GM18907 (cell line): ENCODE measurements around the gene PLIN3.
A peak's percentile ranks its signal among the peaks of the same experiment; 100 is the strongest.
"Not testable (repeated sequence)": the region's sequence is repeated elsewhere in the genome, so short reads cannot be mapped to it uniquely, and the experiment has no call there.

Source experiments
- ATAC-seq: cut with Tn5 transposase; IDR thresholded peaks from one replicate; pipeline ENCODE4 v1.9.1; 2021; ENCODE audit warnings: mild to moderate bottlenecking, moderate library complexity; ENCODE audit not compliant: unreplicated experiment

The PLIN3 gene

DNA sequence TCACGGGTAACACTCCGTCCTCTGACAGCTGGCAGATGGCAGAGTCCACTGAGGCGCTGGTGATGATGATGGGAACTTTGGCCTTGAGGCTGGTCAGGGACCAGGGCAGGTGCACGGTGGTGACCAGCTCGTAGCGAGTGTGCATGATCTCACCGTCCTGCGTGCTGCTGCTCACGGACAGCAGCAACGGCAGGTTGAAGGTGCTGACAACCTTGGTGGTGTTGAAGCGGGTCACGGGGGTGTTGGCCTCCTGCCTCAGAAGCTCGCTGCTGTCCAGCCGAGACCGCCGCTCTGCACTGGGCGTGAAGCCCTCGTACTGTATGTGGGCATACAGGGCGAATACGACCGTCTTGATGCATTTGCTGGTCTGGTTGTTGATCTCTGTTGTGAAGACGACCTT is 23.6 kb upstream of the PLIN3 start:
- ATAC-seq: no peak

DNA sequence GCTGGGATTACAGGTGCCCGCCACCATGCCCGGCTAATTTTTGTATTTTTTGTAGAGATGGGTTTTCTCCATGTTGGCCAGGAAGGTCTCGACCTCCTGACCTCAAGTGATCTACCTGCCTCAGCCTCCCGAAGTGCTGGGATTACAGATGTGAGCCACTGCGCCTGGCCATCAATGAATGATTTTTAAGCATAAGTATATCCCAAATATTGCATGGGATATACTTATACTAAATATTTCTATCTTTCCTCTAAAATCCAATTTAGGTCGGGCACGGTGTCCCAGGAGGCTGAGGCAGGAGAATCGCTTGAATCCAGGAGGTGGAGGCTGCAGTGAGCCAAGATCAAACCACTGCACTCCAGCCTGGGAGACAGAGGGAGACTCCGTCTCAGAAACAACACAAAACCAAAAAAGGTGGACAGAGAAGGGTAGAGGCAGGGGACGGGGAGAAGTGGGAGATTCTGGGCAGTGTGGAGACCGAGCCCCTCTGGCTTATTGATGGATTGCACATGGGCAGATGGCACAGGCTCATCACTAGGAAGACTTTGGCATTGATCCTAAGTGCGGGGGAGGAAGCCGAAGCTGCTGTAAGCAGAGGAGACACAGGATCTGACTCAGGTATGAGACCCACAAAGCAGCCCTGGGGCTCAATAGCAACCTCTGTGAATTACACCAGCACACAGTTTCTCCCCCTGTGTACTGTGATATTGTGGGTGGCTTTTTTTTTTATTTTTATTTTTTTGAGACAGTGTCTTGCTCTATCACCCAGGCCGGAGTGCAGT is 21.8 kb upstream of the PLIN3 start:
- no peak for ATAC-seq

DNA sequence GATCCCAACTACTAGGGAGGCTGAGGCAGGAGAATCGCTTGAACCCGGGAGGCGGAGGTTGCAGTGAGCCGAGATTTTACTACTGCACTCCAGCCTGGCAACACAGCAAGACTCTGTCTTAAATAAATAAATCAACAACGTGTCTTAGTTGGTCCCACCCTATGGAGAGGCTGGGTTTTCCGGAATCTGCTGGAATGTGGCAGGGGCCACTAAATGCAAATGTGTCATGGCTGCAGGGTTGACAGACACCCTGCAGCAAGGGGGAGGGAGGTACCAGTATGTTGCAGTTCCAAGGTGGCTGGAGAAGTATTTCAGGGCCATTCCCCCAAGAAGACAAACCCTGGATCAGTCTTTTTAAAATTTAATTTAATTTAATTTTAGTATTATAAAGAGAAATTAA is 20.3 kb upstream of the PLIN3 start:
- ATAC-seq: not testable (repeated sequence)

DNA sequence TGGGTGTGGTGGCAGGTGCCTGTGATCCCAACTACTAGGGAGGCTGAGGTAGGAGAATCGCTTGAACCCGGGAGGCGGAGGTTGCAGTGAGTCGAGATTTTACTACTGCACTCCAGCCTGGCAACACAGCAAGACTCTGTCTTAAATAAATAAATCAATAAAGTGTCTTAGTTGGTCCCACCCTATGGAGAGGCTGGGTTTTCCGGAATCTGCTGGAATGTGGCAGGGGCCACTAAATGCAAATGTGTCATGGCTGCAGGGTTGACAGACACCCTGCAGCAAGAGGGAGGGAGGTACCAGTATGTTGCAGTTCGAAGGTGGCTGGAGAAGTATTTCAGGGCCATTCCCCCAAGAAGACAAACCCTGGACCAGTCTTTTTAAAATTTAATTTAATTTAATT is 17.5 kb upstream of the PLIN3 start:
- not testable (repeated sequence) for ATAC-seq

DNA sequence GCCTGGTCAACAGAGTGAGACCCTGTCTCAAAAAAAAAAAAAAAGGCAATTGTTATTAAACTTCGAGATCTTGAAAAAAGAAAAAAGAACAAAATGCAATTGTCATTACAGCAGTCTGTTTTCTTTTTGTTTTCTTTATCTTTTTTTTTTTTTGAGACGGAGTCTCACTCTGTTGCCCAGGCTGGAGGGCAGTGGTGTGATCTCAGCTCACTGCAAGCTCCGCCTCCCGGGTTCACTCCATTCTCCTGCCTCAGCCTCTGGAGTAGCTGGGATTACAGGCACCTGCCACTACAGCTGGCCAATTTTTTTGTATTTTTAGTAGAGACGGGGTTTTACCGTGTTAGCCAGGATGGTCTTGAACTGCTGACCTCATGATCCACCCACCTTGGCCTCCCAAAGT is 15.4 kb upstream of the PLIN3 start:
- ATAC-seq: not testable (repeated sequence)

DNA sequence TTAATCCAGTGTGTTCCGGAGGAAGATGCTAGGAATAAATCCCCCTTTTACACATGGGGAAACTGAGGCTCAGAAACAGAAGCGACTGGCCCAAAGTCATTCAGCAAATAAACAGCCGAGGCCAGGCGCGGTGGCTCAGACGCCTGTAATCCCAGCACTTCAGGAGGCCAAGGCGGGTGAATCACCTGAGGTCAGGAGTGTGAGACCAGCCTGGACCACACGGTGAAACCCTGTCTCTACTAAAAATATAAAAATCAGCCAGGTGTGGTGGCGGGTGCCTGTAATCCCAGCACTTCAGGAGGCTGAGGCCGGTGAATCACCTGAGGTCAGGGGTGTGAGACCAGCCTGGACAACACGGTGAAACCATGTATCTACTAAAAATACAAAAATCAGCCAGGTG is 11.6 kb upstream of the PLIN3 start:
- no peak for ATAC-seq

DNA sequence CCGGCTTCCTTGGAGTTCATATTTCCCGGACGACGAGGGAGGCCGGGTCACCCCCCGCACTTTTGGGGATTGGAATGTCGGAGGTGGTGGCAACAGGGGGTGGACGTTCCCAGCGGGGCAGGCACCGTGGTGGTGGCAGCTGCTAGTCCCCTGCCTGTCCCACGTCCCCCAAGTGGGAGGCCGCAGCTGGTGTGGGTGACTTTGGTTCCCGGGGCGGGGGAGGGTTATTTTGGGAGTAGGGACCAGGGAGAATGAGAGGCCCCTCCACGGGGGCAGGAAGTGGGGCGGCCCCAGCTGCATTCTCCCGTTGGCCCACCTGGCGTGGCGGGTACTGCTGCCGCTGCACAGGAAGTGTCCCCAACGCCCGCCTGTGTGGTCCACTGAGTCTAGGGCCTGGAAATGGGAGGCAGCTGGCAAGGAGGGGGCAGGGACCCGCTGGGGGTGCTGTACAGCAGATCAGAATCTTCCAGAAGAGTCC is 11.1 kb upstream of the PLIN3 start:
- no peak for ATAC-seq

DNA sequence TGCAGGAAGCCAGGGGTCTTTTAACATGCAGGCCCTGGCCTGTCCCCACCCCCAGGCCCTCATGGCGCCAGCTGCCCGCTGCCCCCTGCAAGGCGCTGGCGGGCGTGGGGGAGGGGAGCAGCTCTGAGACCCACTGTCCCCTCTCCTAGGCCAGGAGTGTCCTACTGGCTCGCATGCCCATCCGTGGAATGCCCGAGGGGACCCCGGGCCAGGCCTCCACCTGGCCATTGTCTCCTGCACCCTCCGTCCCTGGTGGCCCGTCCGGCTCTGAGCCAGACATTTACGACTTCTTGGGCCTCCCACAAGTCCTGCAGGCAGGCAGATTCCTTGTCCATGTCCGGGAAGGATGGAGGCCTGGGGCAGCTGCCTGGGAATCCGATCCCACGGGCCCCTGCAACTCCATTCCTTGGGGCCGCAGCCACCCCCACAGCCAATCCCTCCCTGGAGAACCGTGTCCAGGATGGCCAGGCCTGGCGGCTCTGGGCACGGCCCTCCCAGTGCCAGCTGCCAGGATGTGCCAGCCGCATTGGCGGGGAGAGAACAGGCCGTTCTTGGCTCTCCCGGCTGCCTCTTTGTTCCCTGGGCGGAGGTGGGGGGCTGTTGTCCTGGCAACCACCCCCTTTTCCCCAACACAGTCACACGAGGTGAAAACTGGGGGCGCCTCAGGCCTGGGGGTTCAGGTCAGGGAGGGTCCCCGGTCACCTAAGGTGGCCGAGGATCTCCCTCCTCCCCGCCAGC is 10.5 kb upstream of the PLIN3 start:
- ATAC-seq: no peak

DNA sequence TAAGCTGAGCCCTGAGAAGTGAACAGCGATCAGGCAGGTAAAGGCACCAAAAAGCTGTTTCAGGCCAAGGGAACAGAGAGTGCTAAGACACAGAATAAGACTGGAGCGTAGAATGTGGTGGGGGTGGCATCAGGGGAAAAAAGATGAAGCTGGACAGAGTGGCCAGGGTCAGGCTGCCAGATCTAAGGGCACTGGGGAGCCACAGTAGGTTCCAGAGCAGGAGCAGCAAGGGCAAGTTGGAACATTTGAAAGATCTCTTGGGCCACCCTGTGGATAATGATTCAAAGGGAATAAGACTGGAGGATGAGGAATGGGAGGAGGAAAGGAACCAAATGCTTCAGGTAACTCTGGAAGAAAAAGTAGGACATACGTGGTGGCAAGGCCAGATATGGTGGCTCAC is 6.5 kb upstream of the PLIN3 start:
- ATAC-seq: no peak

DNA sequence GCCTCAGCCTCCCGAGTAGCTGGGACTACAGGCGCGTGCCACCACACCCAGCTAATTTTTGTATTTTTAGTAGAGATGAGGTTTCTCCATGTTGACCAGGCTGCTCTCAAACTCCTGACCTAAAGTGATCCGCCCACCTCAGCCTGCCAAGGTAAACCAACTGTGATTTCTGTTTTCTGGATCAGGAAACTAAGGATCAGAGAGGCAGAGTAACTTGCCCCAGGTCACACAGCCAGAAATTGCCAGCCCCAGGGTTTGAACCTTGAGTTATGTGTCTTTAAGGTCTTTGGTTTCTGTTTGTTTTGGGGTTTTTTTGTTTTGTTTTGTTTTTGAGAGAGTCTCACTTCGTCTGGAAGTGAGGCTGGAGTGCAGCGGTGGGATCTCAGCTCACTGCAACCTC is 4.2 kb upstream of the PLIN3 start:
- no peak for ATAC-seq

DNA sequence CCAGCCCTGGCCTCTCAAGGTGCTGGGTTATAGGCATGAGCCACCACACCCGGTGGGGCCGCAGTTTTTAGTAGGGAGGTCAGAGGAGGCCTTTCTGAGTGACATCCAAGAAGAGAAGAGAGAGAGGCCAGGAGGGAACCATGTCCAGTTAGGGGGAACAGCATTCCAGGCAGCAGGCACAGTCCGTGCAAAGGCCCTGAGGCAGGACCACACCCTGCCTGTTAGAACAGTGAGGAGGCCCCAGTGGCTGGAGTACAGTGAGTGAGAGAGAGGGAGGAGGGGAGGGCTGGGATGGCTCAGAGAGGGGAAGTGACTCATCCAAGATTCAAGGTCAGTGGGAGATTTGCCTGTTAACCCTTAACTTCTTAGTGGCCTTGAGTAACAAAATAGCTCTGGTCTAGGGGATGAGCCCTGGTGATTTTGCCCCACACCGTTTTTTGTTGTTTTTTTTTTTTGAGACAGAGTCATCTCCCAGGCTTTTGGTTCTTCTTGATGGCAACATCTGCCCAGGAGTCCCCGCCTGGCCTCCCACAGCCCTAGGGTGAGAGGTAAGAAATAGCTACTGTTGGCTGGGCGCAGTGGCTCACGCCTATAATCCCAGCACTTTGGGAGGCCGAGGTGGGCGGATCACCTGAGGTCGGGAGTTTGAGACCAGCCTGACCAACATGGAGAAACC is 2.7 kb upstream of the PLIN3 start:
- ATAC-seq: no peak

DNA sequence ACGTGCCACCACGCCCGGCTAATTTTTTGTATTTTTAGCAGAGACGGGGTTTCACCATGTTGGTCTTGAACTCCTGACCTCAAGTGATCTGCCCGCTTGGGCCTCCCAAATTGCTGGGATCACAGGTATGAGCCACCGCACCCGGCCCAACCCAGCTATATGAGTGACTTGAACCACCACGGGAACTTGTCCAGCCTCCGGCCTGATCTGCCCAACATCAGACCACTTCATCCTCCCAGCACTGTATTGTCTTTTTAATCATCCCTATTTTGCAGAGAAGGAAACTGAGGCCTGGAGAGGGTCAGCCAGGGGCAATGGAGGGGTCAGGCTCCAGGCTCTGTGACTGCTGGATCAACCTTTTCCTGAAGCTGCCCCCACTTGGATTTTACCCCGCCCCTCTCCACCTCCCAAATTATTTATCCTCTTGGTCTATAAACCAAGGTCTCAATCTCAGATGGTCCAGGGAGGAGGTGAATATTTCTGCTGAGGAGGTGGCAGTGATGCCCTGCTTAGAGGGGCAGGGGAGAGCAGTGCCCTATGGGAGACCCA is 893 bp upstream of the PLIN3 start:
- no peak for ATAC-seq

DNA sequence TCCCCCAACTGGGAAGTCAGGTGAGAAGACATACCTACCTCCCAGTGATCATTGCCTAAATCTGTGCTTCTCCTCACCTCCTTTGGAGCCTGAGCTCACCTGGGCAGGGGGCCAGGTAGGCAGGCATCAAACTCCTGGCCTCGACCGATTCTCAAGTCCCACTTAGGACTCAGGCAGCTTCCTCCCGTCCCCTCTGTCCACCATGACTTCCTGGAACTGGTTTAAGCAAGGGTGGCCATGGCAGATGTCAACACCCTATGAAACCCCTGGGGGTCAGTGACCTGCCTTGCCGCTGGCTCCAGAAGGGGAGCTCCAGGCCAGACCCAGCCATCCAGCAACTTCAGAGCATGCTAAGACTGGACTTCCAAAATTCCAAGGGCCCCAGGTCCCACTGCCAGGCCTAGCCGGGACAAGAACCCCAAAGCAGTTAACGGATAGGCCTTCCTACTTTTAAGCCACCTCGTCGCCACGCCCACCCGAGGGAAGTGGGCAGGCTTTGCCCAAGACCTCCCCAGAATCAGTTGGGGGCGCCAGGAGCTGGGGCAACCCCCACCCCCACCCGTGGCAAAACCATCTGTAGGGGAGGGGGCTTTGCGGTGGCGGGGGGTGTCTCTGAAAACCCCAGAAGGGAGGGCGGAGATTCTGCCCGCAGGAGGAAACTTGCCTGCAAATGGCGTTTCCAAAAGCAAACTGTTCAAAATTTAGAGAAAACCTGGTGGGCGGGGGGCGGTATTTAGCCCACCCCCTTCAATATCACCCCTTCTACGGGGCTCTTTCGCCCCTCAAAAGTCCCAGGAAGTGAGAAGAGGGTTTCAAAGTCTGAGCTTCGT is 657 bp downstream of the PLIN3 start:
- ATAC-seq: no peak

DNA sequence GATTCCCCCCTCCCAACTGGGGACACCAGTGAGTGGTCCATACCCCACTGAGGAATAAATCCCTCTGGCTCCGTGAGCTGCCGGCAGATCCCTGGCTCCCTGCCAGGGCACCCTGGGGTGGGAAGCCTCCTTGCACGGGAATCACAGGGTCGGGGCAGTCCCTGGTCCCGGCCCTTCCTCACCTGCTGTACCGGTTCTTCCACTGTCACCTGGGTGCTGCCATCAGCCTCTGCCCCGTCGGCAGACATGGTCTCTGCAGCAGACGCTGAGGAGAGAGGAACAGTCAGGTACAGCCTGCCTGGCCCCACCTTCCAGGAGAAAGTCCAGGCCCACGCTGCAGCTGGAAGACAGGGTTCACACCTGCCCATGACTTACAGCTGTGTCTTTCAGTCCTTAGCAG is 6.3 kb downstream of the PLIN3 start:
- ATAC-seq: no peak

DNA sequence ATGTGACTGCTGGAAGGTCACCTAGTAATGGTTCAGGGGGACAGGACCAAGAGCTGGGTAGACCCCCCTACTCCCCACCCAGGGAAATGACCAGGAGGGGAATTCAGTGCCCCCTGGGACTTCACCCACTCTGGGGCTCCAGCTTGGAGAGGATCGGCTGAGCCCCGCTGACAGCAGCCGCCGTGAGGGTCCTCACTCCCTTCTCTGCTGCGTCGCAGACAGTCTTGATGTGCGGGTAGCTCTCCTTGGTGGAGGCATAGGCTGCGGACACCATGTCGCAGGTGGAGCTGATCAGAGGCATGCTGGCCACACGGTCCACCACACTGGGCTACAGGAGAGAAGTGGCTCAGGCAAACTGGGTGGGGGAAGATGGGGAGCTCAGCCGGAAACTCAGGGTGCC is 7.8 kb downstream of the PLIN3 start:
- no peak for ATAC-seq

DNA sequence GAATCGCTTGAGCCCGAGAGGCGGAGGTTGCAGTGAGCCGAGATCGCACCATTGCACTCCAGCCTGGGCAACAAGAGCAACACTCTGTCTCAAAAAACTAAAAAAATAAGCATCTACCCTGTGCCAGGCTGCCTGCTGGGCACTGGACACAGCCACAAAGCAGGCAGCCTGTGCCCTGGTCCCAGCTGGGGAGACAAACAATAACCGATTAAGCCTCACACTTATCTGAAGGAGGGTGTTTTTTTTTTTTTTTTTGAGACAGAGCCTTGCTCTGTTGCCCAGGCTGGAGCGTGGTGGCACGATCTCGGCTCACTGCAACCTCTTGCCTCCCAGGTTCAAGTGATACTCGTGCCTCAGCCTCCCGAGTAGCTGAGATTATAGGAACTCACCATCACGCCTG is 11.0 kb downstream of the PLIN3 start:
- not testable (repeated sequence) for ATAC-seq

DNA sequence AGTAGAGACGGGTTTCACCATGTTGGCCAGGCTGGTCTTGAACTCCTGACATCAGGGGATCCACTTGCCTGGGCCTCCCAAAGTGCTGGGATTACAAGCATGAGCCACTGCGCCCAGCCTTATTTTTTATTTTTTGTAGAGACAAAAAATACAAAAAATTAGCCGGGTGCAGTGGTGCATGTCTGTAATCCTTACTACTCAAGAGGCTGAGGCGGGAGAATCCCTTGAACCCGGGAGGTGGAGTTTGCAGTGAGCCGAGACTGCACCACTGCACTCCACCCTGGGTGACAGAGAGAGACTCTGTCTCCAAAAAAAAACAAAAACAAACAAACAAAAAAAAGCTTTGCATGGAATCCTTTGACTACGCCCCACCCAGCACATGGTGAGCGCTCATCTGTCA is 14.0 kb downstream of the PLIN3 start:
- ATAC-seq: not testable (repeated sequence)

DNA sequence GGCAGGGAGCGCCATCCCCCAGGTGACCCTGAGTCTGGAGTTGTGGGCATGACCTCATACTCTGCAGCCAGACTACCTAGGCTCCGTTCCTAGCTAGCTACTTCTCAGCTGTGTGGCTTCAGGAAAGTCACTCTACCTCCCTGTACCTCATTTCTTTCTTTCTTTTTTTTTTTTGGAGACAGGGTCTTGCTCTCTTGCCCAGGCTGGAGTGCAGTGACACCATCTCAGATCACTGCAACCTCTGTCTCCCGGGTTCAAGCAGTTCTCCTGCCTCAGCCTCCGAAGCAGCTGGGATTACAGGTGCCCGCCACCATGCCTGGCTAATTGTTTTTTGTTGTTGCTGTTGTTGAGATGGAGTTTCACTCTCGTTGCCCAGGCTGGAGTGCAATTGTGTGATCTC is 15.0 kb downstream of the PLIN3 start:
- no peak for ATAC-seq

DNA sequence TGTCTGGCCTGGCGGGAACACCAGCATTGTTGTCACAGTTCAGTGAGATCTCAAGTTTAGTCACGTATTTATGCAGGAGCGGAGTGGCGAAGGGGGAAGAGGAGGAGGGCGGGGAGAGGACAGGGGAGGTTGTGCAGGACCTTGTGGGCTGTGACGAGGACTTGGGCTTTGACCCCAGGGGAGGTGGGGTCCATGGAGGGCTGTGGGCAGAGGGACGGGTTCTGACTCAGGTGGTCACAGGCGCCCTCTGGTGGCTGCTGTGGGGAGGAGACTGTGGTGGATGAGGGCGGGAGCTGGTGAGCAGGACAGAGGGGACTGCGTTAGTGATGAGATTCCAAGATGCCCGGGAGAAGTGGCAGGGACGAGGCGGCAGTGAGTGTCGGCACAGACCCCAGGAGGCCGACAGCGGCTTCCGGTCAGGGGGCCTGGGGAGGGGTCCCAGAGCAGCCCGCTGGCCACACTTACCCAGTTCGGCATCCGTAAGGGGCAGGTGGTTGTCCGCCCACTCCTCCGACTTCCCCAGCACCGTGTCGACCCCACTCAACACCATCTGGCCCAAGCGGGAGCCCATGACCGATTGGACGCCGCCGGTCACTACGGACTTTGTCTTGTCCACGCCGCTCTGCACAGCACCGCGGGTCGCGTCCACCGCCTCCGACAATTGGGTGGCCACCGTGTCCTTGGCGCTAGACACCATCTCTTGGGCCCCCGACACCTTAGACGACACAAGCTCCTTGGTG is 15.7 kb downstream of the PLIN3 start:
- ATAC-seq: peak; percentile 44

DNA sequence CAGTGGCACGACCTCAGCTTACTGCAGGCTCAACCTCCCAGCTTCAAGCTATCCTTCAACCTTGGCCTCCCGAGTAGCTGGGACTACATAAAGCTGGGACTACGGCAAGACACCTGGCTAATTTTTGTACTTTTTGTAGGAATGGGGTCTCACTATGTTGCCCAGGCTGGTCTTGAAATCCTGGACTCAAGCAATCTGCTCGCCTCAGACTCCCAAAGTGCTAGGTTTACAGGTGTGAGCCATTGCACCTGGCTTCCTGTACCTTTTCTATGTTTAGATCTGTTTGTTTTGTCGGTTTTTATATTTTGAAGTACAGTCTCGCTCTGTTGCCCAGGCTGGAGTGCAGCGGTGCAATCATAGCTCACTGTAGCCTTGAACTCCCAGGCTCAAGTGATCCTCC is 18.4 kb downstream of the PLIN3 start:
- ATAC-seq: no peak
